GM18511 (cell line): ENCODE results near the gene RPS13.
"Not testable (repeated sequence)": the region's sequence is repeated elsewhere in the genome, so short reads cannot be mapped to it uniquely, and the experiment has no call there.

ENCODE experiments used
- ATAC-seq: cut with Tn5 transposase; IDR thresholded peaks from one replicate; pipeline ENCODE4 v1.9.1; 2021; ENCODE audit warnings: mild to moderate bottlenecking, moderate library complexity; ENCODE audit not compliant: unreplicated experiment

RPS13 gene

DNA sequence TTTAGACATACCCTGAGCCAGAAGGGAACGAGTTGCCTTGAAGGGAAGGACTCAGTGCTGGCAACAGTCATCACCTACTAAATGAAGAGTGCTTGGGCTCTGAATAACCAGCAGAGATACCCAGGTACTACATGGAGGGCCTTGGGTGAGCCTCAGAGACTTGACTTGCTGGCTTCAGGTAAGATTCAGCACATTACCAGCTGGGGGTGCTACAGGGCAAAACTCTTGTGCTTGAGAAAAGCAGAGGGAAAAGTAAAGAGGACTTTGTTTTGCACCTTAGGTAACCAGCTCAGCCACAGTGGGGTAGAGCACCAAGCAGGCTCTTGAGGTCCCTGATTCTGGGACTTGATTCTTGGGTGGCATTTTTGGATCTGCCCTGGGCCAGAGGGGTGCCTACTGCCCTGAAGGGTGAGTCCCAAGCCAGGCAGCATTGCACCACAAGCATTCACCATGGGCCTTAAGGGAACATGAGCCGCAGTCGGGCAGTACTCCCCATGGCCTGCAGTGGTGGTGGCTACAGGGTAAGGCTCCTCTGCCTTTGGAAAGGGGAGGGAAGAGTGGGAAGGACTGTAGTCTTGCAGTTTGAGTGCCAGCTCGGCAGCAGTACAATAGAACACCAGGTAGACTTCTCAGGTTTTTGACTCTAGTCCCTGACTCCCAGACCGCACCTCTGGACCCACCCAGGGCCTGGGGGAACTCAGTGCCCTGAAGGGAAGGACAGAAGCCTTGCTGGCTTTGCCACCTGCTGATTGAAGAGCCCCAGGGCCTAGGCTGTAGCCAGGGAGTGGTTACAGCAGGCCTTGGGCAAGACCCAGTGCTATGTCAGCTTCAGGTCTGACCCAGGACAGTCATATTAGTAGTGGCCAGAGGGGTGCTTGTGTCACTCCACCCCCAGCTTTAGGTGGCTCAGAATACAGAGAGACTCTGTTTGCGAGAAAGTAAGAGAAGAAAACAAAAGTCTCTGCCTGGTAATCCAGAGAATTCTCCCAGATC is 40.5 kb downstream of the RPS13 start:
- ATAC-seq, result no peak

DNA sequence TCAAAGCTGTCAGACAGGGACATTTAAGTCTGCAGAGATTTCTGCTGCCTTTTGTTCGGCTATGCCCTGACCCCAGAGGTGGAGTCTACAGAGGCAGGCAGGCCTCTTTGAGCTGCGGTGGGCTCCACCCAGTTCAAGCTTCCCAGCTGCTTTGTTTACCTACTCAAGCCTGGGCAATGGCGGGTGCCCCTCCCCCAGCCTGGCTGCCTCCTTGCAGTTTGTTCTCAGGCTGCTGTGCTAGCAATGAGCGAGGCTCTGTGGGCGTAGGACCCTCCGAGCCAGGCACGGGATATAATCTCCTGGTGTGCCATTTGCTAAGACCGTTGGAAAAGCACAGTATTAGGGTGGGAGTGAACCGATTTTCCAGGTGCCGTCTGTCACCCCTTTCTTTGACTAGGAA is 43.4 kb downstream of the RPS13 start:
- not testable (repeated sequence) for ATAC-seq

DNA sequence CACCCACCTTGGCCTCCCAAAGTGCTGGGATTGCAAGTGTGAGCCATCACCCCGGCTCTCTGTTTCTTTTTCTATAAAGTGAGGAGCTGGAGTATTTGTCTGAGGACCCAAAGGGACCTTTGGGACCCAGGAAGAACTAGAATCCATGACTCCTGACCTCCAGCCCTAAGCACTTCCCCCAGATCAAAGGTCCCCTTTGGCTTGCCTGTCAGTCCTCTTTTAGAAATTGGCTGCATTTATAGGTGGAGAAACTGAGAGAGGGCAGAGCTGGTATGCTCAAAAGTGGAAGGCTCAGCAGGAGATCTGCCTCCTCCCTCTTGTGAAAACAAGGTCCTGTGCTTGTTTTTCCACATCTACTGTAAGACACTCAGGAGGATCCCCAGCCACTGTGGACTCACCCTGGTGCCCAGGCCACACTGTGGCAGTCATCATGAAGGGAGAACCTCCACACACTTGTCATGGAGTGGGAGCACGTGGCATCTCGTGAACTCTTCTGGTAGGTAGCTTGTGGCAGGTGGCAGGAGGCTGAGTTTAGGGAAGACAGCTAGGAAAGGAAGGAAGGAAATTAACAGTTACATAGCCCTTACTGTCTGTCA is 50.9 kb downstream of the RPS13 start:
- ATAC-seq, result no peak

DNA sequence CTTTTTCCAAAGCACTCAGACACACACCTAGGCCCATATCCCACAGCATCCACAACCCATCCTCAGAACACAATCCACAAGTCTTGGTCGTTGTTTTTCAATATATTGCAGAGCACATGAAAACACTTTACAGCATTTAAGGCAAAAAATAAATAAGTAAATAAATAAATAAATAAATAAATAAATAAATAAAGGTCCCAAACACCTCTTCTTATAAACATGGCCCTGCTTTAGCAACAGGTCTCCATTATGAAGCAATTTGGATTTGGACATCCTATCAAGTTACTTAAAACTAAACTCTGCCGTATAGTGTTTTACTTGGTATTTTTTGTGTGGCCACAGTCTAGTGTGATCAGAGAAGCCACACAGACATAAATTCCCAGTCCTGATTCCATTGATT is 52.5 kb downstream of the RPS13 start:
- ATAC-seq, result no peak
